ENCODE results near the gene C11orf54. TPM values are rescaled to one million over a fixed set of nuclear protein-coding genes. Genes with fewer than 3 reads are reported as not detected.
"Not testable (repeated sequence)": the region's sequence is repeated elsewhere in the genome, so short reads cannot be mapped to it uniquely, and the experiment has no call there.

C11orf54 gene
- polyA plus RNA-seq, 2 of the 4 experiments (the other 2 are of a cell fraction) = 12.4 to 27.6 TPM

- CTCF ChIA-PET = interaction anchor here (2.0 kb wide), 1 partner anchor 11 kb away, joined by 6 read pairs; the partner anchor contains the start of gene MED17
- POLR2A ChIA-PET = no interaction called here
- TF ChIP-seq ZSCAN20 (CRISPR knock-in tag; IDR thresholded peaks at IDR 0.05) = no peak
- peak; percentile 63; the same call in 1 of the 2 replicates for TF ChIP-seq REST (IDR thresholded peaks at IDR 0.05)
- Histone ChIP-seq H3K4me2 (no peak overlapping the region), H3K9me3 (no peaks in the 10 kb centered on the region), H3K4me3 (no peak overlapping the region), H3K27ac (no peak overlapping the region), H3K4me1 (no peaks in the 10 kb centered on the region)
- no peak for DNase-seq (ENCODE audit: low read depth in 1 of 2, low spot score in 1 of 2)
- no peak for FAIRE-seq
- 0 out of 6 replicates have a peak, but pooled peaks of 1 of the 2 experiments have one; percentile 43 for ATAC-seq
- 40% methylated on average over 3 of the region's 3 CpGs for WGBS (ENCODE audit: missing lambda C conversion rate)
Observed at GRCh38 chr11:93773045-93773477, 31.6 kb downstream of the C11orf54 start.

DNA sequence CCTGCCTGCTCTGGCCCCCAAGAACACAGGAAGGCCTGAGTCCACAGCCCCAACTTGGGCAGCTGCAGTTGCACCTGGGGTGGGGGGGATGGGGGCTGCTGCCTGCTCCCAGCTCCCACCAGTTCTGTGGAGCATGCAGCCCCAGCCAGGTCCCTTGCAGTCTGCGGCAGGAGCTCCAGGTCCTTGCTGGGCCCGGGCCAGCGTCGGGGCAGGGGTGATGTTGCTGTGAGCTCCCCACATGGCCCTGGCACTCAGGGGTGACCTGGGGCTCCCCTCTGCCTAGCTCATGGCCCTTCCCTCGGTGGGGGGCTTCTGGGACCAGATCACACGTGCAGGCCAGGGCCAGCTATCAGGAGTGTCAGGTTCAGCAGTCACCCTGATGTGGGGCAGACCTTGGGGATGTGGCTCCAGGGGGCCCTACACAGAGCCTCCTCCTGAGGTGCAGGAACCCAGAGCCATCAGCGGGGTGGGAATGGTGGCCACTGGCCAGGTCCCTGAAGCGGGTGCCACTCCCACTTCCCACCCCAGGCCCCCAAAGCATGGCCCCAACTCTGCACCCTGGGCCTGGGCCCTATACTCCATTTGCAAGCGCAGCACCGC is 32.2 kb downstream of the C11orf54 start:
- POLR2A ChIA-PET = no interaction called here
- CTCF ChIA-PET = interaction anchor here (1.7 kb wide), 1 partner anchor 34 kb away, joined by 3 read pairs; no protein-coding TSS in a partner anchor
- 0 out of 6 replicates have a peak, but pooled peaks of 1 of the 2 experiments have one; percentile 34 for ATAC-seq
- TF ChIP-seq EP300 (IDR thresholded peaks at IDR 0.05) (no peak), FOXS1 (CRISPR knock-in tag; IDR thresholded peaks at IDR 0.05) (no peak), SMC3 (IDR thresholded peaks at IDR 0.05) (no peak), CBX8 (IDR thresholded peaks at IDR 0.05) (no peak), JUNB (IDR thresholded peaks at IDR 0.05) (no peak), ZFP36 (IDR thresholded peaks at IDR 0.05; ENCODE audit: borderline replicate concordance, partially characterized antibody) (no peak), HDAC2 (IDR thresholded peaks at IDR 0.05) (no peak), RAD21 (conservative IDR thresholded peaks at IDR 0.05 in 1 of 2, IDR thresholded peaks at IDR 0.05 in 1 of 2) (no peak), BHLHE40 (IDR thresholded peaks at IDR 0.05; ENCODE audit: low read depth, low read length) (no peak), SREBF2 (IDR thresholded peaks at IDR 0.05) (no peak), USF2 (IDR thresholded peaks at IDR 0.05) (no peak), TP53 (CRISPR knock-in tag; IDR thresholded peaks at IDR 0.05) (no peak)
- no peak for DNase-seq (ENCODE audit: low read depth in 1 of 2, low spot score in 1 of 2)
- Histone ChIP-seq H3K27ac (no peak overlapping the region), H3K4me1 (no peaks in the 10 kb centered on the region), H3K4me3 (no peak overlapping the region), H3K9me3 (no peaks in the 10 kb centered on the region), H3K4me2 (no peak overlapping the region)
- FAIRE-seq = no peak
- WGBS (ENCODE audit: missing lambda C conversion rate) = no CpG with 5 or more reads among the region's 10 CpGs

DNA sequence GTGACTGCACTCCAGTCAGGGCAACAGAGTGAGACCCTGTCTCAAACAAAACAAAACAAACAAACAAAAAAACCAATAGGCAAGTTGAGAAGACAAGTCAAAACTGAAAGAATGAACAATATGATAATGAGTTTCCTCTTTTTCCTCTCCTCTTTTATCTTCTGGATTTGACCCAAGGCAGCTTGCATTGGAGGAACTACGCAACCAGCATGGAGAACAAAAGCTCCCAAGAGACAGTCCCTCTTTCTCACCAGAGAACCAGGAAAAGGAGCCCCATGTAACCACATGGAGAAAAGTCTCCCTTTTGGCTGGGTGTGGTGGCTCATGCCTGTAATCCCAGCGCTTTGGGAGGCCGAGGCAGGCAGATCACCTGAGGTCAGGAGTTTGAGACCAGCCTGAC is 33.1 kb downstream of the C11orf54 start:
- FAIRE-seq; H3K4me3 ChIP-seq; POLR2A ChIA-PET; H3K9me3 ChIP-seq; ATAC-seq; H3K4me2 ChIP-seq; H3K27ac ChIP-seq; H3K4me1 ChIP-seq; DNase-seq (ENCODE audit: low read depth in 1 of 2, low spot score in 1 of 2): not testable (repeated sequence)
- CTCF ChIA-PET = interaction anchor here (1.7 kb wide), 1 partner anchor 33 kb away, joined by 3 read pairs; no protein-coding TSS in a partner anchor
- 91% methylated on average over 3 of the region's 3 CpGs for WGBS (ENCODE audit: missing lambda C conversion rate)

DNA sequence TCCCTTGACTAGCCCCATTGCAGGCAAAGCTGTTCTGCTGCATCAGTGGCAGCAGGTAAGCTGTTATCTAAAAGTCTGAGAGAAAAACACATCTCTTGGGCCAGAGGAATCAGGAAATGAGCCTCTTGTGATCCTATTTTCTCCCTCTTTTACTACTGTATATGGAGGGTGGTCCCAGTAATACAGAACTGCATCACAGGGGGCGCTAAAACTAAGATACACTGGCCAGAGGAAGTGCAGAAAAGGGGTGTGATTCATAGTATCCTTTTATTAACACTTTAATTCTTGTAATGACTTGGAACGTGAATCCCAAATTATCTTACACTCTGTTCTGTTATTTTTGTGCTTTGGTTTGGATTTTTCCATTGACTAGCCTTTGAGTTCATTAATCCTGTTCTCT is 33.8 kb downstream of the C11orf54 start:
- Histone ChIP-seq H3K27ac (no peak overlapping the region), H3K9me3 (no peaks in the 10 kb centered on the region), H3K4me3 (no peak overlapping the region), H3K4me2 (no peak overlapping the region), H3K4me1 (no peaks in the 10 kb centered on the region)
- CTCF ChIA-PET = interaction anchor here (0.7 to 1.7 kb wide), 3 partner anchors 15 to 1070 kb away, joined by 3 to 4 read pairs (median 3); no protein-coding TSS in a partner anchor
- 35% methylated on average over 2 of the region's 2 CpGs for WGBS (ENCODE audit: missing lambda C conversion rate)
- DNase-seq (ENCODE audit: low read depth in 1 of 2, low spot score in 1 of 2) = peak in 1 of 2 experiments; percentile 4
- no peak for FAIRE-seq
- POLR2A ChIA-PET = interaction anchor here (0.7 kb wide), 1 partner anchor 8 kb away, joined by 5 read pairs; the partner anchor contains the start of gene MED17
- ATAC-seq = peak in 1 of 2 experiments; percentile 85; a peak in 3 of 6 replicates
- no peak for TF ChIP-seq RFX5 (IDR thresholded peaks at IDR 0.05)
- TF ChIP-seq RCOR1 (IDR thresholded peaks at IDR 0.05; ENCODE audit: low read depth, low read length) = no peak
- TF ChIP-seq ZC3H11A (IDR thresholded peaks at IDR 0.05) = no peak
- TF ChIP-seq MAX (IDR thresholded peaks at IDR 0.05) = no peak
- TF ChIP-seq REST (IDR thresholded peaks at IDR 0.05) = no peak
- no peak for TF ChIP-seq JUNB (IDR thresholded peaks at IDR 0.05)
- TF ChIP-seq TFCP2L1 (CRISPR knock-in tag; IDR thresholded peaks at IDR 0.05) = no peak
- TF ChIP-seq HOXB5 (CRISPR knock-in tag; IDR thresholded peaks at IDR 0.05) = no peak
- no peak for TF ChIP-seq ESRRA (IDR thresholded peaks at IDR 0.05; ENCODE audit: borderline replicate concordance, low read length)
